ENCODE measurements around the gene TEX52.
A peak's percentile ranks its signal among the peaks of the same experiment; 100 is the strongest.
"Not testable (repeated sequence)": the region's sequence is repeated elsewhere in the genome, so short reads cannot be mapped to it uniquely, and the experiment has no call there.

Gene TEX52

DNA sequence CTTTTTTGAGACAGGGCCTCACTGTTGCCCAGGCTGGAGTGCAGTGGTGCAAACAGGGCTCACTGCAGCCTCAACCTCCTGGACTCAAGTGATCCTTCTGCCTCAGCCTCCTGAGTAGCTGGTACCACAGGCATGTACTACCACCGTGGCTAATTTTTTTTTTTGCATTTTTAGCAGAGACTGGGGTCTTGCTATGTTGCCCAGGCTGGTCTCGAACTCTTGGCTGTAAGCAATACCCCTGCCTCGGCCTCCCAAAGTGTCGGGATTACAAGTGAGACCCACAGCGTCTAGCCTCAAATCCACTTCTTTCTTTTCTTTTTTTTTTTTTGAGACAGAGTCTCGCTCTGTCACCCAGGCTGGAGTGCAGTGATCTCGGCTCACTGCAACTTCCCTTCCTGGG is 6.6 kb upstream of the TEX52 start:
- not testable (repeated sequence) for DNase-seq

DNA sequence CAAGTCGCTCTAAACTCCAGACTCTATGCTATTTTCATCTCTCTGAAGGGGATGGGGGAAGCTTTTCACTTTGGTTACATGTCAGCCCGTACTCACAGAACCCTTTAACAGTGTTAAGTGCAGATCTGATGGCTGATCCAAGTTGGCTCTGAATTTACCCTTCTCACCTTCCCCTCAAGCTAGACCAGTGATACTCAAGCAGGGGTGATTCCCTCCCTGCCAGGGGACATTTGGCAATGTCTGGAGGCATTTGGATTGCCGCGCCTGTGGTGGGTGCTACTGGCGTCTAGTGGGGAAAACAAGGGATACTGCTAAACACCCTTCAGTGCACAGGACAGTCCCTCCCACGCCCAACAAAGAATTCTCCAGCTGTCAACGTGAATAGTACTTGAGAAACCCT is 6.0 kb upstream of the TEX52 start:
- no peak for DNase-seq

DNA sequence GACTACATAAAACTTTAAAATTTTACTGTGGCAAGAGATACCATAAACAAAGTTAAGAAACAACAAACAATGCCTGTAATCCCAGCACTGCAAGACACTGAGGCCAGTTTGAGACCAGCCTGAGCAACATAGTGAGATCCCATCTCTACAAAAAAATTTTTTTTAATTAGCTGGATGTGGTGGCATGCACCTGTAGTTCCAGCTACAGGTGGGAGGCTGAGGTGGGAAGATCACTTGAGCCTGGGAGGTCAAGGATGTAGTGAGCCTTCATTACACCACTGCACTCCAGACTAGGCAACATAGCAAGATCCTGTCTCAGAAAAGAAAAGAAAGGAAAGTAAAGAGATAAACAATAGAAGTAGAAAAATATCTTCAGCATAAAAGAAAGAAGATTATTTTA is 3.3 kb upstream of the TEX52 start:
- no peak for DNase-seq

DNA sequence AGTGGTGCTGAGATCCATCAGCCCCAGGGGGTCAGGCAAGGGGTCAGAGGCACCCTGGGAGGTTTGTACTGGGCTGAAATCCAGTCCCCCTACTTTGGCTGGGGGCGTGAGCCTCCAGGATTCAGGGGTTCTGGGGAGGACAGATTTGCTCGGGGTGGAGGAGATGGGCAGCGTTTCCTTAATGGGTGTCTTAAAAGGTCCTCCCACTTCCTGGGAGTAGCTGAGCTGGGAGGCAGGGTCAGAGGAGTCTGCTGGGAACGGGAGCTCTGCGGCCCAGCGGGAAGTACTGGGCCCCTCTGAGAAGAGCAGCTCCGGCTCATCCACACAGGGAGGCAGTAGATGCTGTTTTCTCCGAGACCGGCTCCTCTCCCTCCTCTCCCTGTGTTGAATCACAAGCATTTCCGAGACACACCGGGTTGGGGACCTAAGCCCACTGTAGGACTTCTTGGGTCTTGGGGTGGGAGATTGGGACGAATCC is 2.1 kb upstream of the TEX52 start:
- no peak for DNase-seq

DNA sequence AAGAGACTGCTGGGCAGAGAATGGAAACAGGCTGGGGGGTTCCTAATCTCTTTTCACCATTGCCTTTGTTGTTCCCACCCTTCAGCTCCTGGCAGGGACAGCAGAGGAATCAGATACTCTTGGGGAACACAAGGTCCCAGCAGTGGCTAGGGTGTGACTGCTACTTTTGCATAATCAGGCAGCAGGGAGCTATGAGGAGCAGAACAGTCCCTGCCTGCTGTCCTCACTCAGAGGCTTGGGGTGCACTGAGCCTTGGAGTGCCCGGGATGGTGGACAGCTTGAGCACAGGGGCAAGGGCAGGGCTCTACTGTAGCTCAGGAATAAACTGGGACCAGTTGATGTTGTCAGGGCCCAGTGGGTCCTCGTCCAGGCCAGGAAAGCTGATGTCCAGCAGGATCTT is 1.5 kb upstream of the TEX52 start:
- DNase-seq = no peak

DNA sequence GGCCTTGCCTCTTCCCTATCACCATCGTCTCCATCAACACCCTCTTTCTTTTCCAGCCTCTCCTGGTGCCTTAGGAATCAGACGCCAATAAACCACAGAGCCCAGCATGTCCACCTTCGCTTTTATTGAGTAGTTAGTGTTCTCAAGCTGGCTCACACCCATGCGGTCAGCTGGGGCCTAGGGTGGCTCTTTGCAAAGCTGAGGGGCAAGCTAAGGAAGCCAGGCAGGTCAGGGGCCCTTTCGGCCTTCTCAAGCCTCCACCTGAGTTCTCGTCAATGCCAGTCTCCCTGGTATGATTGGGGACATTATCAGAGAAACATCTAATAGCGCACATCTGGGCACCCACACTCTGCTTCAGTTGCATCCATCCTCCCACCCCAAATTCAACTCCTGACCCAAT is 737 bp upstream of the TEX52 start:
- no peak for DNase-seq

DNA sequence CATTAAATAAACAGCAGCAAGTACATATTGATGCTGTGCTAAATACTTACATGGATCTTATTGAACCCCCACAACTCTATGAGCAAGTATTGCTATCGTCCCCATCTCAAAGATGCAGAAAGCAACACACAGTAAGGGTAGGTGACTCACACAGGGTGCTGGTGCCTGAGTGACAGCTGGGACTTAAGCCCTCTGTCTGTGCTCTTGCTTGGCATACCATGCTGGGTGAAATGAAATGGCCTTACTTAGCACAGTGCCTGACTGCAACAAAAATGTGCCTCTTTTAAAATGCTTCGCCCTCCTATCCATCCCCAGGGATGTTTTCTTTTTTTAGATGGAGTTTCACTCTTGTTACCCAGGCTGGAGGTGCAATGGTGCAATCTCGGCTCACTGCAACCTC is 788 bp downstream of the TEX52 start:
- no peak for DNase-seq

DNA sequence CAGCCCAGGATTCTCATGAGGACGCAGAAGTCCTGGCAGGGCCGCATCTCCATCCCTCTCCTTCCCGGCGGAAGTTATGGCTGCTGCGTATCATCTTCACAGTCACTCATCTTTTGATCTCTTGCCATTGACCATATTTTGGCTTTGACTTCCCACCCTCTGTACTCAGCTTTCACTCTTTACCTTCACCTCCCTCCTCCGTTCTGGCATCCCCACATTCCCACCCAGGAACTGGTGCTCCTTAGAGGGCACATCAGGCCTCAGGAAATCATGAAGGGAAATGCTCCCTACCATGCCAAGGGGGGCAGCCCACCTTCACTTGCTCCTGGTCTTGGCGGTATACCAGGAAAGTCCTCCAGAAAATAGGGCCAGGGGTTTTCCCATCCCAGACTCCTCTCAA is 1.3 kb downstream of the TEX52 start:
- no peak for DNase-seq

DNA sequence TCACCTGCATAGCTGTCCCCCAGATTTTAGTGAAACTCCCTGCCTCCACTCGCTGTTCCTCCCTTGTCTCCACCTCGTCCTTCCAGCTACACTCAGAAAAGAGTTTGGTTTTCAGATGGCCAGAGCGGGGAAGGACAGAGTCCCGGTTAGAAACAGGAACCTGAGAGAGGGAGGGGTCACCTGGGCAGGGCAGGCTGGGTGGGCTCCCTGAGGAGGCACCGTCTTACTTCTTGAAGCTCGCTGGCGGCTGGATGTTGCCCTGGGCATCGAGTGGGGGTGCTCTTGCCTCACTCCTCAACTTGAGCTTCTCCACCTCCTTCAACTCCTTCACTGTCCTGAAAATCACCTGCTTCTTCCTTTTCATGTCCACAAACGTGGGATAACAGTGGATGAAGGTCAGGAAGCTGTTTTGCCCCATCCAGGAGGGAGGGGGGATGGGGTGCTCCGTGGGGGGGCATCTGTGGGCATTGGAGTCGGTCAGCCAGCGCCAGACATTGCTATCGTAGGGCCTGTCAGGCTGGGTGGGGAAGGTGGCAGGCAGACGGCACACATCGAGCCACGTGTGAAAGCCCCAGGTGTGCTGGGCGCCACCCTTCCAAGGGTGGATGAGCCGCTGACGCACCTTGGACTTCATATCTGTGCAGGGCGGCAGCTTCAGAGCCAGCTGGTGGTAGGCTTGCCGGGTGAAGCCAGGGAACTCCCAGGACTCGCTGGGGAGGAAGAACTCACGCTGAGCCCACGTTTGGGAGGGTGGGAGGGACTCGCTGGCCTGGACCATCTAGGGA is 2.0 kb downstream of the TEX52 start:
- no peak for DNase-seq

DNA sequence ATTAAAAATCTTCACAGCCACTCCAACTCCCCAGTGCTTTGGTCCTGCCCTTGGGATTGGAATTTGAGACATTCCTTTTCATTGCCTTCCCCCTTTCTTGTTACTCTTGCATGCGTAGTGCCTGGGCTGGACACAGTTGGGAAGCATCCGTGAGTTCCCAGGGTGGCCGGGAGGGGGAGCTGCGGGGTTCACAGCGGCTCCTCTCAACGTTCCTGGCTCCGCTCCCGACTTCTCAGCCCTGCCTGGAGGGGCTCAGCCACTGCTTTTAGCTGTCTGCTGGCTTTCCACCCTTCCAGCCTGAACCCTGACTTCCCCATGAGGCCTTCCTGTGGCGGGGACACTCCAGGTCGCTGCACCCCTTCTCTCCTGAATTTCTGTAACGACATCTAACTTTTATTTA is 3.2 kb downstream of the TEX52 start:
- DNase-seq = peak; percentile 89

DNA sequence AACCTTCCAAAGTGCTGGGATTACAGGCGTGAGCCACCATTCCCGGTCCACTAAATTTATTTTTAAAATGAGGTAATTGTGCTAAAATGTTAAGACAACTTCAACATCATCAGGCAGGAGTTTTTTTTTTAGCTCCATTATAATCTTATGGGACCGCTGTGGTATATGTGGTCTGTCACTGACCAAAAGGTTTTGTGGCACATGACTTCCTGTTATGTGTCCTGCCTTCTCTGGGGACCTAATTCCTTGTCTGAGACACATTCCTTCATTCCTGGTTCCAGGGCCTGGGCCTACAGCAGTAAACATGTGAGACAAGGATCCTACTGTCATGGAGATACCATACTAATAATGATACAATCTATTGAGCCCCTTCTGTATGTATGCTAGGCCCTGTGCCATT is 4.9 kb downstream of the TEX52 start:
- DNase-seq = no peak

DNA sequence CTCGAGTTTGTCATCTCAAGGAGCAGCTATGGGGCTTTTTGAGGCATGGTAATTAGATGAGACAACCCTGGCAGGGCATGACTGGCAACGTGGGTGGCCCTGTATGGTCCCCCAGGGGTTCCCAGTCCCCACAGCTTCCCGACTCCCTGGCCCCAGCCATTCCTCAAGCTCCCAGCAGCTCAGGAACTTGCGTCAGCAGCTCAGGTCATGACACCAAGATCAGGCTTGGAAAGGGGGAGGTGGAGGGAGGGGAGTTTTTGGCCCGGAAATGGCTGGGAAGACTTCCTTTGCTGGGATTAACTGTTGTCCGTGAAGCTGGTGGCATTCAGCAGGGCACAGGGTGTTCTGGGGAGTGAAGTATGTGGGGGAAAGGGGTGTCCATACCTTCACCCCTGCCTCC is 11.6 kb downstream of the TEX52 start:
- peak; percentile 57 for DNase-seq

DNA sequence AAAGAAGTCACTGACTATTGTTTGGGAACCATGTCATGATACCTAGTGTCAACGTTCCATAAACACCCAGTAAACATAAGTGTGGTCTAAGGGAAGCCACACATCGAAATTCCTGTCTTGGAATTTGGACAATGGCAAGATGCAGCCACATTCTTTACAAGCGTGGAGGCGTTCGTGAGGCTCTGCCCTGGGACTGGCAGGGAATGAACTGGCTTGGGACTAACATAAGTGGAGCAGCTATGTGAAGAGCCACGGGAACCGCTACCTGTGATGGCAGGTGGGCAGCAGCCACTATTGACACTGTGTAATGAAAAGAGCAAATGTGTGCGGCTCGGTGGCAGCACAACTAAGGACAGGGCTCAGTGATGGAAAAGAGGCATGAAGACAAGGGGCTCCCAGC is 12.1 kb downstream of the TEX52 start:
- DNase-seq = no peak

DNA sequence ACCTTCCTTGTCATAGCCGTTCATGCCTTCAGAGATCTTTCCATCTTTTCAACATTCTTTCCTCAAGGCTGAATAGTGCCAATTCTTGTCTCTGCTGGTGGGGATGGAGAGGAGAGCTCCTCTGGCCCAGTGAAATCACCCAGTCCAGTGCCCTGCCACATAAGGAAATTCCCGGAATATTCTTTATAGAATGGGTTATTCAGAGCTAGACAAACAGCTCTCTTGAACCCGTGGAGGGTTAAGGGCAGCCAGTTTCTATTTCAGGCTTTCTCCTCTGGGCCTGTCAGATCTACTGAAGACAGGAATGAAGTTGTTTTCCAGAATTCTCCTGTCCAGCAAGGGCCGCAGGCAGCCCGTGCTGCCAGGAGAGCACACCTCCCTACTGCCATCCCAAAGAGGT is 13.9 kb downstream of the TEX52 start:
- DNase-seq = no peak

DNA sequence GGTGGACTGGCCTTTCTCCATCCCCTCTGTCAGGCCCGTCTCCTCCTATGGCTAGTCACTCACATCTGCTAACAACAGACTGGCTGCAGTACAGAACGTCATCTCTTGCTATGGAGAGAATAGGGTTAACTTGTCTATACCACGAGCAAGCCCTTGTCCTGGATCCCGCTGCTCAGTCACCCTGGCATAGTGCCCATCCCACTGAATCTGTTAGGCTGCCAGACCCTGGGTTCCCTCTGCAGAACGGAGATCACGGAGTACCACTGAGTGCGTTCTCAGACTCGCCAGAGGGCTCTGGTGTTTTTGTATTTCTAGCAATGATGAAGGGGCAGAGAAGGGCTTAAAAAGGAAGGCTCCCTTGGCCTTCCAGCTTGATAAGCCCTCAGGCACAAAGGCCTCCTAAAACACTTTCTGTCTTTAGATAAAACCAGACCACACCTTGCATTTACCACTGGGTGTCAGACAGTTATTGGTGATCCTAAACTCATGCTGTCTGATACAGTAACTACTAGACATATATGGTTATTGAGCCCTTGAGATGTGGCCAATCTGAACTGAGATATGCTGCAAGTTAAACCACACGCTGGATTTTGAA is 15.7 kb downstream of the TEX52 start:
- DNase-seq = no peak

DNA sequence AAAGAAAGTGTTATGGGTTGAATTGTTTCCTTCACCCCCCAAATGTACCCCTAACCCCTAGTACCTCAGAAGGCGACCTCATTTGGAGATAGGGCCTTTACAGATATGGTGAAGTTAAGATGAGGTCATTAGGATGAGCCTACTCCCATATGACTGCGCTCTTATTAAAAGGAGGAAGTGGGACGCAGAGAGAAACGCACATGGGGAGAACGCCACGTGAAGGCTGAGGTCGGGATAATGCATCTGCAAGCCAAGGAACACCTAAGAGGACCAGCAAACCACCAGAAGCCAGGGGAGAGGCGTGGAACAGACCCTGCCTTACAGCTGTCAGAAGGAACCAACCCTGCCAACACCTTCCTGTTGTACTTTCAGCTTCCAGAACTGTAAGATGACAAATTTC is 20.3 kb downstream of the TEX52 start:
- DNase-seq = no peak

DNA sequence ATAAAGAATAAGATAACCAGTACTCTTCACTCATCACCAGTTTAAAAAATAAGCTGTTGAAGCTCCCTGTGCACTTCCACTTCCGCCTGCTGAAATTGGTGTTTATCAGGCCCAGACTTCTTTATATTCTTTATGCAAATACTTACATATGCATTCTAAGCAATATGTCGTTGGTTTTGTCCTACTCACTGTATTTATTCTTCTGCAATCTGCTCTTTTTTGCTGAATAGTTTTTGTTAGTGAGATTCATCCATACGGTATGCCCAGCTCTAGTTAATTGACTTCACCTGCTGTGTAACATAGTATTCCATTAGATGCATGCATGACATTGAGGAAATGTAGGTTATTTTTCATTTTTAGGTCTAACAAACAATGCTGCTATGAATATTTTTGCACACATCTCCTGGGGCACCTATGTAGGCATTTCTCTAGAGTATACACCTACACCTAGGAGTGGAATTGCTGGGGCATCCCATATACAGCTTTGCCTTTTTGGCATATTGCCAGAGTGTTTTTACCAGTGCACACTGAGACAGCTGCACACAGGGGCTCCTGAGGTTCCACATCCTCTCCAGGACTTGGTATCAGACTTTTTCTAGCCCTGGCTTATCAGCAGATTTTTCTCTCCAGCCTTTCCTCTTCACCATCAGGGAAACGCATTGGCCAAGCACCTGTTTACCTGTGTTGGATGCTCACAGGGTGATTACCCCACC is 21.0 kb downstream of the TEX52 start:
- no peak for DNase-seq

DNA sequence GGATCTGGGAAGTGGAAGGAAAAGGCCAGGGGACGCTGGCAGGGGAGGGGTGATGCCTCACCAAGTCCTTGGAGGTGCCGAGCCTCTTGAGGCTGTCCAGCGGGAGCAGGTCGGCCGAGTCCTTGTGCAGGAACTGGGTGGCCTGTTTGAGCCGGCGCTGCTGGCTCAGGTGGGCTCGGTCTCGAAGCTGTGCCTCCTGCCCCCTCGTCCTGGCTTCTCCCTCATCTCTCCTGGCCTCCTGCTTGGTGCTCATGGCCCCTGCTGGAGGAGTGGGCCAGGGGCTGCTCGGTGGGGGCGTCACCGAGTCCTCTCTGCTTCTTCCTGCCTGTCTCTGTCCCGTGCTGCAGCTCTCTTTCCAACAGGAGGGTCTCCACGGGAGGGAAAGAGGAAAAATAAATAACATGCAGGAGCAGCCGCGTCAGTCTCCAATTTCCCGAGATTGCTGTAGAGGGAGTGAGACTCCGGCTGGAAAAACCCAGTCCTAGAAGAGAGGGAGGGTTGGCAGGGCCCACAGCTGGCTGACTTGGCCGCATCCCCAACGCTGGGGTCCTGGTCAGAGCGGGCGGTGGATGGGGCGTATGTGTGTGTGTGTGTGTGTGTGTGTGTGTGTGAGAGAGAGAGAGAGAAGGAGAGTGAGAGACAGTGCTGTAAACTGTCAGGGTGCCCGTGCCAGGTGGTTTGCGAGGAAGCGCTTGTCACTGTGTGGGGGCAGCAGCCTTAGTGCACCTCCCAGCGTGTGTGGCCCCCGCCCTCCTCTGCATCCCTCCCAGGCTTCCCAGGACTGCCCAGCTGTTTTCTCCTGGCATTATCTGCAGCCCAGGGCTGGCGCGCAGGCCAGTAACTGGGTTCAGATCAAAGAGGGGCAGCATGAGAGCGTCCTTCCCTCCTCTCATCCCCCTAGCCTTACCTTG is 22.0 kb downstream of the TEX52 start, which contains the start of gene NRIP2:
TSS of gene NRIP2 (minus strand) at position 455 of the 911 bp plus-strand sequence. CDS start at position 403, 52 bp downstream.
- DNase-seq = peak; percentile 90

DNA sequence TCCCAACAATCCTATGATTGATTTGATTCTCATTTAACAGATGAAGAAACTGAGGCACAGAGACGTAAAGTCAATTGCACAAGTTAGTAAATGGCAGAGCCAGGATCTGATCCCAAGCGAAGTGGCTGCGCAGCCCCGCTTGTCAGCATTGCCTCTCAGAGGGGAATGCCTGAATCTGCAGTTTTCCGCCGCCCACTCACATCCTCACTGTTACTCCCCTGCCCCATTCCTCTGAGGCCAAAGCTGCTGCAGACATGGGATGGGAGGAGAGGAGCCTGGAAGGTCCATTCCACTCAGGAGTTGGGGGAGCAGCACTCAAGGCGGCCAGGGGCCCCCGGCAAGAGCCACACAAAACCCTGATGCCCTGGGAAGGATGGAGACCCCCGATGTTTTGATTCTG is 23.0 kb downstream of the TEX52 start:
- DNase-seq = no peak

DNA sequence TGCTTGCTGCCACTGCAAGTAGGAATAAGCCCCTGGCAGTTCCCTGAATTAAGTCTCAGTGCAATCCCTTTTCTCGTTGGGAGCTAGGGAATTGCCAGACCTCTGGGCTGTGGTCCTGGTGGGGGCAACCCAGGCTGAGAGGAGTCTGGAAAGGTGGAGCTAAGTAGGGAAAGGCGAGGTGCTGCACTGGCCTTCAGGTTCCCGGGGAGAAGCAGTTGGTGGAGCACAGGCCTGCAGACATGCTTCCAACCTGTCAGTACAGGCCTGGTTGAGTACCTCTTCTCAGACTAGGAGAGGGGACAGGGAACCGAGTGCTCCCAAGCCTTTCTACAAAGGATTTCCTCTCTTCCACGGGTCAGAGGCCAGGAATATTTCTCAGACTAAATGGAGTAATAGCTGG is 23.5 kb downstream of the TEX52 start:
- no peak for DNase-seq

DNA sequence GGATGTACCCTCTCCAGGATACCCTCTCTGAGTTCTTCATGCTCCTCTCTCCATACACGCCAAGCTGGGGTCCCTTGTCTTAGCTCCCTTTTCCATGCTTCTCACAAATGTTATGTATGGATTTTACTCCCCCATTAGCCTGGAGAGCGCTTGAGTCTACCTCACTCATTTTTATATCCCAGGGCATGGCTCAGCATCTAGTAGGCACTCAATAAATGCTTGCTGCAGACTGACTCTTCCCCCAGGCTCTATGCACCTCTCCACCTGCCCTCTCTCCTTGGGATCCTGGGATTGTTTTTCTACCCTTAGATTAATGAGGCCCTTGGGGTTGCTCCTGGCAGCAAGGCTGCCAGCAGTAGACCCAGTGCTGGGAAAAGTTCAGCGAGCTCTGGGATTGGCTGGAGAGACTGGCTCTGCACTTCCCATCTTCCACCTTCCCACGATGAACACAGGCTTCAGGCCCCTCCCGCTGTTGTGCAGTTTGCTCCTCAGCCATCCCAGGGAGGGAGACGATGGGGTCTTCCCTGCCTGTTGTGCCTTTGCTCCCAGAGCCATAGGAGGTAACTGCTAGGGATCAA is 24.2 kb downstream of the TEX52 start:
- DNase-seq = no peak

DNA sequence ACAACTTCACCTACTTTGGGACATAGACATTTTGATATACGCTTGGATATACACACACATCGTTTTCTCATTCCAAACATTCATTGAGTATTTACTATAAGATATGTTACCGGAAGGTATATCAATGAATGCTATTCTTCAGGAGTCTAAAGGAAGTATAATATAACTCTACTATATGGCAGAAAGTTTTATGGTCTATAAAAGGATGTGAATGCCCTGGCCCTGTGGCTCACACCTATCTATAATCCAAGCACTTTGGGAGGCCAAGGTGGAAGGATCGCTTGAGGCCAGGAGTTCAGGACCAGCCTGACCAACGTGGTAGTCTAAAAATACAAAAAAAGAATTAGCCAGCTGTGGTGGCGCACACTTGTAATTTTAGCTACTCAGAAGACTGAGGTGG is 27.6 kb downstream of the TEX52 start:
- DNase-seq = no peak
